Stimulated activated CD4-positive, alpha-beta T cell treated with anti-CD3 and anti-CD28 coated beads, TNF-alpha, amount 100 ng/mL, for 24 hours (primary cell): ENCODE results near the gene FBXL13.
"Not testable (repeated sequence)": the region's sequence is repeated elsewhere in the genome, so short reads cannot be mapped to it uniquely, and the experiment has no call there.

Experiments used
- DNase-seq, 3 experiments: peaks; one replicate each; pipeline ENCODE4 v3.0.0-alpha.2; 2020; ENCODE audit warnings: low read depth in 3 of 3

Gene FBXL13

GRCh38 chr7:102856036-102856435, 218.6 kb downstream of the FBXL13 start:
- no peak for DNase-seq

DNA sequence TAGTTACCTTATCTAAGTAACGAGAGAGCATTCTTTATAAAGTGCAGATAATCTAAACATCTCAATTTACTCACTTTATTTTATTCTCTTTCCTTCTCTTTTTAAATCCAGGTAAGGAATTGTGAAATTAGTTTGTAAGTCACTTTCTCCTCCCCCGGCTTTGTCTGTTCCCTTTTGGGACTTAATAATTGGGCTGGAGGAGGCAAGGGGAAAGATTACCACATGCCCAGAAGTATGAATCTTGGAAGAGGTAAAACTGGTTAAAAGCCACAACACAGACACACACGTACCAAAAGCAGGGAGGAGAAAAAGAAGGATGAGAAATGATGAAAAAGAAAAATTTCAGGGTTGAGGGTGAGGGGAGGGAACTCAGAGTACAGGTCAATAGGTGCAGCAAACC, 225.1 kb downstream of the FBXL13 start:
- no peak for DNase-seq

- no peak for DNase-seq
Measured at GRCh38 chr7:102849079-102849478, 225.5 kb downstream of the FBXL13 start.

DNA sequence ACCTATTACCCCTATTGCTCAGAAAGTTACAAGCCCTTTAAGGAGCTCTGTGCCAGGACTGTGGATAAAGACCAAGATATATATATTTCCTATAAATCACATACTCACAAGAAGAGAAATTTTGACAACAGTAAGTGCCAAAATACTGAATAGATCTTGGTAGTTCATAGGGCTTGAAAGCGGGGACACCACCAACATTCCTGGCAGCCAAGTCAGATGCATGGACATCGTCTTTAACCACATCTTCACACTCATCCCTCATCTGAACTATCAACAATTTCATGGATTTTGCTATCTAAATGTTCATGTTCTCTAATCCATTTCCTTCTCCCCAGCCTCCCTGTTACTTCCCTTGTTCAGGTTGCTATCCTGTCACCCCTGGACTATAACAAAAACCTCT, 229.2 kb downstream of the FBXL13 start:
- no peak for DNase-seq

GRCh38 chr7:102843850-102844249, 230.7 kb downstream of the FBXL13 start:
- DNase-seq: no peak

DNA sequence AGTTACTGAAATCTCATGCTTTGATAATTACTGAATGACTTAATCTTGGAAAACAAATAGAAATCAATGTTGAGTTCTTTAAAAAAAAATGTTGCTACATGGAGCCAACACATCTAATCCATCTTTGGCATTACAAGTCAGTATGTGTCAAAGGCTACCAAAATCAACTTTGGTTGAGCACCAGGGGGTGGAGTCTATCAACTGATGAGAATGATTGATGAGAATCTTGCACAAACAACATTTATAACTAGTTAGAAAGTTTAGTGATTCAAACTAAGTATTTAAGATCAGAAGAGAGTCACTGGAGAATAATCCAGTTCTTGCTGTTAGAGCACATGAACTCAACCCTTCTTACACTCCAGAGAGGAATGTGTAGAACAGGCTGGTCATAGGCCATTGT, 232.3 kb downstream of the FBXL13 start:
- no peak for DNase-seq

DNA sequence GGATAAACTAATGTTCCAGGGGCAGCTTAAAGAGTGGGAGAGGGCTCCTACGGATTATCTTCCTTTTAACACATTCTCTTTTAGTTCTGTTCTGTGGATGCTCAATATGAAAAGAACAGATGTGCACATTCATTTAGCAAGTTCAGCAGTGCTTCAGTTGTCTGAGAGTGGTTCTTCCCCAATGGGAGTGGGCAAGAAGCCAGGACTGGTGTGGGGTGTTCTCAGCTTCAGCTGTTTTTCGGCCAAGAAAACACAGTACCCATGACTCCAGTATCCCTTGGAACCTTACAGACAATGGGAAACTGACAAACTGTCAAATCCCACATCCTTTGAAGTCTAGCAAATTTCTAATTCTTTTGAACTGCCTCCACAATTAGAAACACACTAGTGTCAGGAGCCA, 233.3 kb downstream of the FBXL13 start:
- DNase-seq: no peak

GRCh38 chr7:102840404-102840803, 234.2 kb downstream of the FBXL13 start:
- DNase-seq: no peak

DNA sequence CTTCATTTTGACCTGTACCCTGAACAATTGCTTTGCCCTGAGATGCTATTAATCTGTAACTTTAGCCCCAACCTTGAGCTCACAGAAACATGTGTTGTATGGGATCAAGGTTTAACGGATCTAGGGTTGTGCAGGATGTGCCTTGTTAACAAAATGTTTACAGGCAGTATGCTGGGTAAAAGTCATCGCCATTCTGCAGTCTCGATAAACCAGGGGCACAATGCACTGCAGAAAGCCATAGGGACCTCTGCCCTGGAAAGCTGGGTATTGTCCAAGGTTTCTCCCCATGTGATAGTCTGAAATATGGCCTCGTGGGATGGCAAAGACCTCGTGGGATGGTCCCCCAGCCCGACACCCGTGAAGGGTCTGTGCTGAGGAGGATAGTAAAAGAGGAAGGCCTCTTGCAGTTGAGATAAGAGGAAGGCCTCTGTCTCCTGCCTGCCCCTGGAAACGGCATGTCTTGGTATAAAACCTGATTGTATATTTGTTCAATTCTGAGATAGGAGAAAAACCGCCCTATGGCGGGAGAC, 236.0 kb downstream of the FBXL13 start:
- not testable (repeated sequence) for DNase-seq

GRCh38 chr7:102837802-102838201, 236.8 kb downstream of the FBXL13 start:
- no peak for DNase-seq

- no peak for DNase-seq
Measured at GRCh38 chr7:102836977-102837376, 237.6 kb downstream of the FBXL13 start.

- DNase-seq: no peak
Measured at GRCh38 chr7:102836191-102836919, 238.2 kb downstream of the FBXL13 start.

- DNase-seq: peak in 2 of 3 experiments; percentile 1 to 6
Measured at GRCh38 chr7:102834999-102835398, 239.6 kb downstream of the FBXL13 start.

GRCh38 chr7:102834466-102834865, 240.1 kb downstream of the FBXL13 start:
- DNase-seq: no peak

- no peak for DNase-seq
Measured at GRCh38 chr7:102833343-102833742, 241.3 kb downstream of the FBXL13 start.

DNA sequence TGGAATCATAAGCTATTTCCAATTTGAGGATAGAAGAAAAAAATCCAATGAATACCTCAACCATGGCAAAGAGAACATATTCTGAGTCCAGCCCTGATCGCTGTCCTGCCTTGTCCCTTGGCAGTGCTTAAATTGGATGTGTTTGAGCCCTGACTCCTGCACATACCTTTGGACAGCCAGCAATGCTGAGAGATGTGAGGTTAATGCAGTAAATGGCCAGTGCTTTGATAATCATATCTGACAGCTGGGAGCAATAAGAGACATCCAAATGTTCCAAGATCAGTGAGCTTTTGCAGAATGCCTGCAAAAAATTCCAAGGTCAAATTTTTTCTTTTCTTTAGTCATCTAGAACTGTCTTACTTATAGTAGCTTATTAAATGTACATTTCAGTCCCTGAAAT, 241.9 kb downstream of the FBXL13 start:
- no peak for DNase-seq

GRCh38 chr7:102830197-102830596, 244.4 kb downstream of the FBXL13 start:
- no peak for DNase-seq

- no peak for DNase-seq
Measured at GRCh38 chr7:102829075-102829474, 245.5 kb downstream of the FBXL13 start.

DNA sequence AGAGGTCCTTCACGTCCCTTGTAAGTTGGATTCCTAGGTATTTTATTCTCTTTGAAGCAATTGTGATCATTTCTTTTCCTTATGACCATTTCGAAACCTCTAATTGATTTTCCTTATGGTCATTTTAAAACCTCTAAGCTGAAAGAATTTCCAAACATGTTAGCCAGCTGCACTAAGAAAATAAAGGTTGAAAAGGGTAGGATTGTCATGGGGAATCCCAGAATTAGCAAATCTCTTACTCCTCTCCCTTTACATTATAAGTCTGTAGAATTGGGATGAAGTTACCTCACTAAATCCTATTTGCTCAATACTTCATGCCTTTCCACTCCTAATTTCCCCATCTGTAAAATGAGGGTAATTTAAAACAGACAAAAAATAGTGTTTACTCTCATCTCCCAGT, 246.3 kb downstream of the FBXL13 start:
- no peak for DNase-seq

DNA sequence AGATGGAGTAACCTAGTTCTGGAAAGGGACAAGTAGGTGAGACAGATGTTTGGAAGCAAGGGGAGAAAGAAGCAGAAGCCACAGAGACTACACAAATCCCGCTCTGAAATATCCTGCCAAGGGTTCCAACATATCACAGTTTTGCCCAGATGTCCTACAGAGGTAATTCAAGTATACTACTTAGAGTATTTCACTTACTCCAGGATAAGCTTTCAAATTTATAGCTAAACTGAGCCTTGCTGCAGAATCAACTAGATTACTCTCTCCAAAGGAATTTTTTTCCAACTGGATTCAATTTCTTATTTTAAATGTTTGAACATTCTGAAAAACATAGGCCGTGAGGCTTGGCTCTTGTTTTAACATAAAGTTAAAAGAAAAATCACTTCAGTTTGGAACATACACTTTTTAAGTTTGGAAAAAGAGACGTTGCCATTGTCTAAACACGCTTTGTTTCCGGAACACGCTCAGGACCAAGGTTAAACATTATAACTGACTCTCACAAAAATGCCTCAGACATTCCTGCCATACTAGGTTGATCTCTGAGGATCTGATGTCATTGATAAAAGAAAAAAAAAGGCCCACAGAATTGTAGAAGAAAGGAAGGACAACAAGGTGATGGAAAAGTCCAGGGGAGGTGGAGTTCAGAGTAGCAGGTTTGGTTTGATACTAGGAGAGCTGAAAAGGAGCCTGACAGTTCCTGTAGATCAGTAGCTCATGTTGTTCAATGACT, 251.0 kb downstream of the FBXL13 start:
- DNase-seq: no peak

GRCh38 chr7:102821994-102822747, 252.4 kb downstream of the FBXL13 start:
- DNase-seq: no peak

- DNase-seq: no peak
Measured at GRCh38 chr7:102819151-102819550, 255.4 kb downstream of the FBXL13 start.
